Femur (tissue), 1 donor: Measurements from ENCODE around the gene CPT1C.

ENCODE experiments used
- DNase-seq: peaks from one replicate; pipeline ENCODE4 v3.0.0-alpha.2; 2017

Gene CPT1C

GRCh38 chr19:49690656-49691242 is at the start of gene CPT1C:
Gene CPT1C (plus strand): TSS chr19:49691116. CDS start chr19:49692253, 1,137 bp downstream.
- peak; percentile 87 for DNase-seq

DNA sequence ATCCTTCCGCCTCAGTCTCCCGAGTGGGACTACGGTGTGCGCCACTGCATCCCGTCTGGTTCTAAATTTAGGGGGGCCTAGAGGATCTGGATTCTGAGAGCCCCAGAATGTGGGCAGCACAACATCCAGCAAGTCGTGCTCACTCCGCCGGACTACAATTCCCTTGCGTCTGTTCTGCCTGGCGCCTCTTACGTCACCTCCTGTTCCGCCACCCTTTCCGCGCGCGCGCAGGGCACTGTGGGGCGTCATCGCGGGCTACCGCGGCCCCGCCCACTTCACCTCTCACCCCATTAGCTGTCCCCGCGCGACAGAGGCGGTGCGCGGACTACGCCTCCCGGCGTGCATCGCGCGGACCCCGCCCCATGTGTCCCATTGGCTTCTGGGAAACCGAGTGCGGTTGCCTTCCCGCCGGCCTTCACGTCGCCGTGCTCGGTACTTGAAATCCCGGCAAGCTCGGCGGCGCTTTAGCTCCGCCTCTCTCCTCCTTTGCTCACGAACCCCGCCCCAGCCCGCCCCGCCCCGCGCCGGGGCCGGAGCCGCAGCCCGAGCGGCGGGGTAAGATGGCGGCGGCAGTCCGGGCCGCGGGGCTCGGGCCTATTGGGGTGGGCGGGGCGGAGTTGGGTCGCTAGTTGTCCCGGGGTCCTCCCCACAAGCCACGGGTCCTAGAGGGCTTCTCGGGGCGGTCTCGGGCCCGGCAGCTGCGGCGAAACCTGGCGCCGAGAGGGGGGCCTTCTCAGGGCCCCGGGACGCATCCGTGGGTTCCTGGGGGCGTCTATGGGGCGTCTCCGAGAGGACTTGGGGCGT is 49.0 kb upstream of the CPT1C start, which contains the start of gene SCAF1:
SCAF1 (plus strand) TSS at position 522 of the 804 bp plus-strand sequence. CDS start 2,818 bp downstream, outside the sequence.
- peak; percentile 100 for DNase-seq

DNA sequence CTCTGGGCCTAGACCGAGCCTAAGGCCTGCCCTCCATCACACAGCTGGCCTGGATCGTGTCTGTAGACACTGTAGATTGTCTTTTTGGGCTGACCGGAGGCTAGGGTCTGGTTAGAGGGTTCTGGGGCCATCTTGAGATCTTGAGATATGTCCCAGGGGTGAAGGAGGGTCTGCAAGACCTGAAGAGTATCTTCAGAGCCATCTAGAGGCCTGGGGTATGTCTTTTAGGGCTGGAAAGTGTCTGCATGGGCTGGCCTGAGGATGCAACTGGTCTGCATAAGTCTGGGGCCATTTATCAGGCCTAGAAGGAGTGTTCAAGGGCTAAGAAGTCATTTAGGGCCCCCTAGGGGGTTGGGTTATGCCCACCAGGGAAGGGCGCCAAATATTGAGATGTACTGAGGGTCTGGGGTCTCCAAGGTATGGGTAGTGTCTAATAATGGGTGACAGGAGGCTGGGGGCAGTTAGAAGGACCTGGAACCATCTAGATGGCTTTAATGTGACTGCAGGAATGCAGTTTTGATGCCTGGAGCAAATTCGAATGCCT is 48.4 kb upstream of the CPT1C start:
- no peak for DNase-seq

GRCh38 chr19:49643466-49643865 is 47.5 kb upstream of the CPT1C start:
- DNase-seq, result no peak

DNA sequence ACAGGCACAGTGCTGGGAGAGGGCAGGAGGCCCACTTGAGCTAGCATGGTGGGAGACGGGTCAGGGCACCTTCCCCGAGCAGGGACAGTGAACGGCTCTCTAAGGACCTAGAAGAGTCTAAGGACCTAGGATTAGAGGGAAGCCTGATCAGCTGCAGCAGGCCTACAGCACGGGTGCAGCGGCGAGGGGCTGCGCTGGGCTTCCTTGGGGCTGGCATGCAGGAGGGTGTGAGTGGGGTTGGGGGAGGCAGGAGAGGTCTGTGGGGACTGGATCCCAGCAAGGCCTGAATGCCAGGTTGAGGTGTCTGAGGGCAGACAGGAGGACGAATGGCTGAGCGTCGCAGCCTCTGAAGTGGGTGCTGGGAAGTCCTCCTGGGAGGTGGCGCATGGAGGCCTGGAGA is 45.3 kb upstream of the CPT1C start:
- DNase-seq, result no peak

GRCh38 chr19:49645995-49646394 is 44.9 kb upstream of the CPT1C start:
- no peak for DNase-seq

DNA sequence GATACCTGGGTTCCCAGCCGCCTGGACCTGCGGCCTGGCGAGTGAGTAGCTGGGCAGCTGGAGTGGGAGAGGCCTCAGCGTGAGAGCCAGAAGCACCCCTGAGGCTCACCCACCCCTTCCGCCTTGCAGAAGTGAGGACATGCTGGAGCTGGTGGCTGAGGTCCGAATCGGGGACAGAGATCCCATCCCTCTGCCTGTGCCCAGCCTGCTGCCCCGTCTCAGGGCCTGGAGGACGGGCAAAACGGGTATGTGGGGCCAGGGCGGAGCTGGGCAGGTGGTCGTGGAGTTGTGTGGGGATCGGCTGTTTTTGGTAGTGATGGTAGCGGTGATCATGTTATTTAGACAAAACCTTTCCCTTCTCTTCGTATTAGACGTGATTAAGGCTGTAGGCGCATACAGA is 44.3 kb upstream of the CPT1C start:
- no peak for DNase-seq

- no peak for DNase-seq
Measured at GRCh38 chr19:49651029-49651819, 39.7 kb upstream of the CPT1C start.

DNA sequence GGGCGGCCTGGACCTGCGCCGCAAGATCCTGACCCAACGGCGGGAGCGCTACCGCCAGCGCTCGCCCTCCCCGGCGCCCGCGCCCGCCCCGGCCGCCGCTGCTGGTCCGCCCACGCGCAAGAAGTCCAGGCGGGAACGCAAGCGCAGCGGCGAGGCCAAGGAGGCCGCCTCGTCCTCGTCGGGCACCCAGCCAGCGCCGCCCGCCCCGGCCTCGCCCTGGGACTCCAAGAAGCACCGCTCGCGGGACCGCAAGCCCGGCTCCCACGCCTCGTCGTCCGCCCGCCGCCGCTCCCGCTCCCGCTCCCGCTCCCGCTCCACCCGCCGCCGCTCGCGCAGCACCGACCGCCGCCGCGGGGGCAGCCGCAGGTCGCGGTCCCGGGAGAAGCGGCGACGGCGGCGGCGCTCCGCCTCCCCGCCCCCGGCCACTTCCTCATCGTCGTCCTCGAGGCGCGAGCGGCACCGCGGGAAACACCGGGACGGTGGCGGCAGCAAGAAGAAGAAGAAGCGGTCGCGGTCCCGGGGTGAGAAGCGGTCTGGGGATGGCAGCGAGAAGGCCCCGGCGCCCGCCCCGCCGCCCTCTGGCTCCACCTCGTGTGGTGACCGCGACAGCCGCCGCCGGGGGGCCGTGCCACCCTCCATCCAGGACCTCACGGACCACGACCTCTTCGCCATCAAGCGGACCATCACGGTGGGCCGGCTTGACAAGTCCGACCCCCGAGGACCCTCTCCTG is 38.9 kb upstream of the CPT1C start:
- no peak for DNase-seq

GRCh38 chr19:49652551-49653465 is 38.1 kb upstream of the CPT1C start:
- no peak for DNase-seq

GRCh38 chr19:49653466-49653806 is 37.5 kb upstream of the CPT1C start:
- no peak for DNase-seq

DNA sequence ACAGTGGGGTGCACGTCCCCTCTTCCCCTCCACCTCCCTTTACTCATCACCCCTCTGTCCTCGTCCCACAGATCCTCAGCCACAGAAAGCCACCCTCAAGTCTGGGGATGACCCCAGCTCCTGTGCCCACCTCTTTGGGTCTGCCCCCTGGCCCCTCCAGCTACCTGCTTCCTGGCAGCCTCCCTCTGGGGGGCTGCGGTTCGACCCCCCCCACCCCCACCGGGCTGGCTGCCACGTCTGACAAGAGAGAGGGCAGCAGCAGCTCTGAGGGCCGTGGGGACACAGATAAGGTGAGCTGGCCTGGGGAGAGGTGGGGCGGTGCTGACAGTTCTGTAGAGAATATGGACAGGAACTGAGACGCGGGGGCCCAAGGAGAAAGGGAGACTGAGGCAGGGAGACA is 36.3 kb upstream of the CPT1C start:
- DNase-seq, result no peak

DNA sequence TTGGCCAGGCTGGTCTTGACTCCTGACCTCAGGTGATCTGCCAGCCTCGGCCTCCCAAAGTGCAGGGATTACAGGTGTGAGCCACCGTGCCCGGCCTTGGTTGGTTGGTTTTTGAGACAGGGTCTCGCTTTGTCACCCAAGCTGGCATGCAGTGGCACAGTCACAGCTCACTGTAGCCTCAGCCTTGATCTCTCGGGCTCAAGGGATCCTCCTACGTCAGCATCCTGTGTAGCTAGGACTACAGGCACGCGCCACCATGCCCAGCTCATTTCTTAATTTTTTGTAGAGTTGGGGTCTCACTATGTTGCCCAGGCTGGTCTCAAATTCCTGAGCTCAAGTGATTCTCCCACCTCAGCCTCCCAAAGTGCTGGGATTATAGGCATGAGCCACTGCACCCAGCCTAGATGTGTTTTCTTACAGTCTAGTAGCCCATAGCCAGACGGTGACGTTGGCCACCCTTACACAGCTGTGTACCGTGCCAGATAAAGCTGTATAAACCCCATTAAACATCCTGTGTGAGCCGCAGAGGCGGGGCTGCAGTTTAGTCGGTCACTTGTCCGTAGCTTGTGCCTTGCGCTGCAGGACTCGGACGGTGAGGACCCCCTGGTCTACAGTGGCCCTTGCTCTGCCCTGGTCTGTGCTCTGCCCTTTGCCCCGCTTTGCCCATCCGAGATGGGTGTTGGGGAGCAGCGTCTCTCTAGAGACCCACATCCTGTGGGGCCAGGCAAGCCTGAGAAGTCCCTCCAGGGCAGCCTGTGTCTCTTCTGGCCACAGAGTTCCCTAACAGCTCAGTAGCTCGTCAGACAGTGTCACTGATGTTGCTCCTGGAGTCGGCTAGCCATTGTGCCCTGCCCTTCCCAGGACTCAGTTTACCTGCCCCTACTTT is 35.1 kb upstream of the CPT1C start:
- DNase-seq, result no peak

DNA sequence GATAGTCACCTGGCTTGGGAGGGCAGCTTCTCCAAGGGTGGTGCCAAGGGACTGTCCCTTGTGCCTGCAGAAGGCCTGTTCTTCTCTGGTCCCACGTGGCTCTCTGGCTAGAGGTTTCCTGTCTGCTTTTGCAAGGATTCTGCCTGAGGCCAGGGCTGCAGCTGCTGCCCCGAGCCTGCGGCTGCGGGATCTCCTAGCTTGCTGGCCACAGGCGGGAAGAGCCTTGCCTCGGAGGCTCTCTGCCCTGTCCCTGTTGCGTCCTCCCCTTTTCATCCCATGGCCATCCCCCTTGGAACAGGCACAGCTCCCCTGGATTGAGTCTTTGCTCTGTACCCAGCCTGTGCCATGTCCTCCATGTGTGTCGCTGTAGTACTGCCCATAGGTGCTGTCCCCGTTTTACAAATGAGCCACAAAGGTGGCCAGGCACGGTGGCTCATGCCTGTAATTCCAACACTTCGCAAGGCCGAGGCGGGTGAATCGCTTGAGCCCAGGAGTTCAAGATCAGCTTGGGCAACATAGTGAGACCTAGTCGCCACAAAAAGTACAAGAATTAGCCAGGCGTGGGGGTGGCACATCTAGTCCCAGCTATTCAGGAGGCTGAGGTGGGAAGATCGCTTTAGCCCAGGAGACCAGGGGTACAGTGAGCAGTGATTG is 34.3 kb upstream of the CPT1C start:
- DNase-seq, result no peak

GRCh38 chr19:49657493-49658138 is 33.3 kb upstream of the CPT1C start:
- no peak for DNase-seq

GRCh38 chr19:49658139-49658517 is 32.8 kb upstream of the CPT1C start:
- DNase-seq, result no peak

- no peak for DNase-seq
Measured at GRCh38 chr19:49658566-49659442, 32.1 kb upstream of the CPT1C start.

DNA sequence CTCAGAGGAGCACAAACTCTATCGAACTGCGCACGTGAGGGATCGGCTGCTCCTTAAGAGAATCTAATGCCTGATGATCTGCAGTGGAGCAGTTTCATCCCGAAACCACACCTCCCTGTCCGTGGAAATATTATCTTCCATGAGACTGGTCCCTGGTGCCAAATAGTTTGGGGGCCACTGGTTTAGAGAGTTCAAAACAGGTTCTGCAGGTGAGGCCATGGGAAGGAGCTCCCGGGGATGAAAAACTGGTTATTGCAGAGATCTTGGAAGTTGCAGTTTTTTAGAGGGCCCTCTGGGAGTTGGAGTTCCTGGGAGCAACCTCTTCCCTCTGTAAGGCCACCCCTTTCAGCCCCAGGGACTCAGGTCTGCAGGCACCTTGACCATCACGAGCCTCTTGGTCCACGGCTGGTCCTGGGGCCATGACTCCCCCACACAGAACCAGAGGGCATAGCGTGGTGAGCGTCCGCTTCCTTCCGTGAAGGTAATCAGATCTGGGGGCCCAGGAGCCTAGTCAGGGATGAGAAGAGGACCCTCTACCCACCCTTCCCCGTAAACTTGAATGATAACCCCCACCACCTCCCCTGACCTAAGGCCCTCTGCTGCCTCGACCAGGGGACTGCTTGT is 30.5 kb upstream of the CPT1C start:
- DNase-seq, result no peak
